ENCODE measurements around the gene ARF1.

Gene ARF1

DNA sequence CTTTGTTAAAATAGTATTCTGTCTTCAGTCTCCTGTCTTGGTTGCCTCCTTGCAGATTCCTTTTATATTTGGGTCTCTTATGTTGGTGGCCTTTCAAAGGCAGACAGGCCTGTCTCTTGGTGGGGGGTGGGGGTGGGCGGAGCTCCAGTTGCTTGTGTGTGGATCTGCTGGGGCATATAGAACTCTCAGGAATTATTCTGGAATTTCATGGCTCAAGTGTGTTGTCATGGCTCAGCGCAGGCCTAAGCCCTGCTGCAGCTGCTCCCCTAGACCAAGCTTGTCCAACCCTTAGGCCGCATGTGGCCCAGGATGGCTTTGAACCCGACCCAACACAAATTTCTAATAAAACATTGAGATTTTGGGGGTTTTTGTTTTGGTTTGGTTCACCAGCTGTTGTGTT lies 12.7 kb downstream of the ARF1 start:
- TF ChIP-seq, protein P1, sequence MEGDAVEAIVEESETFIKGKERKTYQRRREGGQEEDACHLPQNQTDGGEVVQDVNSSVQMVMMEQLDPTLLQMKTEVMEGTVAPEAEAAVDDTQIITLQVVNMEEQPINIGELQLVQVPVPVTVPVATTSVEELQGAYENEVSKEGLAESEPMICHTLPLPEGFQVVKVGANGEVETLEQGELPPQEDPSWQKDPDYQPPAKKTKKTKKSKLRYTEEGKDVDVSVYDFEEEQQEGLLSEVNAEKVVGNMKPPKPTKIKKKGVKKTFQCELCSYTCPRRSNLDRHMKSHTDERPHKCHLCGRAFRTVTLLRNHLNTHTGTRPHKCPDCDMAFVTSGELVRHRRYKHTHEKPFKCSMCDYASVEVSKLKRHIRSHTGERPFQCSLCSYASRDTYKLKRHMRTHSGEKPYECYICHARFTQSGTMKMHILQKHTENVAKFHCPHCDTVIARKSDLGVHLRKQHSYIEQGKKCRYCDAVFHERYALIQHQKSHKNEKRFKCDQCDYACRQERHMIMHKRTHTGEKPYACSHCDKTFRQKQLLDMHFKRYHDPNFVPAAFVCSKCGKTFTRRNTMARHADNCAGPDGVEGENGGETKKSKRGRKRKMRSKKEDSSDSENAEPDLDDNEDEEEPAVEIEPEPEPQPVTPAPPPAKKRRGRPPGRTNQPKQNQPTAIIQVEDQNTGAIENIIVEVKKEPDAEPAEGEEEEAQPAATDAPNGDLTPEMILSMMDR (conservative IDR thresholded peaks at IDR 0.05; ENCODE audit: low read depth, low read length) = no peak
- DNase-seq (ENCODE audit: low read depth) = no peak
- H3K4me3 ChIP-seq (ENCODE audit: low read length) = no peak overlapping the region

DNA sequence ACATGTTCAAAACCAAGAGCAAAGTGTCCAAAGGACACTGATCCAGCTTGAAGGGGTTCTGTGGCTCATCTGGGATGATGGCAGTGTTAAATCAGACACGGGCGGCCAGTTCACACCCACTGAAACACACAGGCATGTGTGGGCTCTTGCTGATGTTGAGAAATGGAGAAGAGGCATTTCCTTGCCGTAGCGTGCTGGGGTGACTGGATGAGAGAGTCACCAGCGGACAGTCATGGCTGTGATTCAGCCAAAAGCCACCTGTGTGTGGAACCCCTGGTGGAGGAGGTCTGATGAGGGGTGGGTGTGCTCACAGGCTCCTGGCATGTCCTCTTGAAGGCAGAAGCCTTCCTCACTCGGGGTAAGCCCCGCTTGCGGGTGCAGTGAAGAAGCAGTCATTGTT lies 13.4 kb downstream of the ARF1 start:
- DNase-seq (ENCODE audit: low read depth) = no peak
- H3K4me3 ChIP-seq (ENCODE audit: low read length) = no peak overlapping the region
- TF ChIP-seq, protein P1 (conservative IDR thresholded peaks at IDR 0.05; ENCODE audit: low read depth, low read length) = no peak

- TF ChIP-seq, protein P1 (conservative IDR thresholded peaks at IDR 0.05; ENCODE audit: low read depth, low read length) = no peak
- DNase-seq (ENCODE audit: low read depth) = no peak
- no peak overlapping the region for H3K4me3 ChIP-seq (ENCODE audit: low read length)
Observed at GRCh38 chr1:228096416-228097332, 14.2 kb downstream of the ARF1 start.

DNA sequence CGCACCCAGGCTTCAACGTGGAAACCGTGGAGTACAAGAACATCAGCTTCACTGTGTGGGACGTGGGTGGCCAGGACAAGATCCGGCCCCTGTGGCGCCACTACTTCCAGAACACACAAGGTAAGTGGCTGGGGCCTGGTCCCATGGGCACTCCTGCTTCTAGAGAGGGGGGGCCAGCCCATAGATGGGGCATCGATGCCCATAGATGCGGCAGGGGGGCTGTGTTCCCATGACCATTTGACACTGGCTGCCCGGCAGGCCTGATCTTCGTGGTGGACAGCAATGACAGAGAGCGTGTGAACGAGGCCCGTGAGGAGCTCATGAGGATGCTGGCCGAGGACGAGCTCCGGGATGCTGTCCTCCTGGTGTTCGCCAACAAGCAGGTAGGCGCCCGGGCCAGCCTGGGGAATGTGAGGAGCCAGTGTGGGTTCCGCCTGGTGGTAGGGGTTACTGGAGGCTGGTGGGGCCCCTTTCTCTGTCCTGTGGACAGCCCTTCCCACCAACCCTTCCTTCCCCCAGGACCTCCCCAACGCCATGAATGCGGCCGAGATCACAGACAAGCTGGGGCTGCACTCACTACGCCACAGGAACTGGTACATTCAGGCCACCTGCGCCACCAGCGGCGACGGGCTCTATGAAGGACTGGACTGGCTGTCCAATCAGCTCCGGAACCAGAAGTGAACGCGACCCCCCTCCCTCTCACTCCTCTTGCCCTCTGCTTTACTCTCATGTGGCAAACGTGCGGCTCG lies 15.0 kb downstream of the ARF1 start:
- TF ChIP-seq, protein P1 (conservative IDR thresholded peaks at IDR 0.05; ENCODE audit: low read depth, low read length) = no peak
- DNase-seq (ENCODE audit: low read depth) = no peak
- no peak overlapping the region for H3K4me3 ChIP-seq (ENCODE audit: low read length)

DNA sequence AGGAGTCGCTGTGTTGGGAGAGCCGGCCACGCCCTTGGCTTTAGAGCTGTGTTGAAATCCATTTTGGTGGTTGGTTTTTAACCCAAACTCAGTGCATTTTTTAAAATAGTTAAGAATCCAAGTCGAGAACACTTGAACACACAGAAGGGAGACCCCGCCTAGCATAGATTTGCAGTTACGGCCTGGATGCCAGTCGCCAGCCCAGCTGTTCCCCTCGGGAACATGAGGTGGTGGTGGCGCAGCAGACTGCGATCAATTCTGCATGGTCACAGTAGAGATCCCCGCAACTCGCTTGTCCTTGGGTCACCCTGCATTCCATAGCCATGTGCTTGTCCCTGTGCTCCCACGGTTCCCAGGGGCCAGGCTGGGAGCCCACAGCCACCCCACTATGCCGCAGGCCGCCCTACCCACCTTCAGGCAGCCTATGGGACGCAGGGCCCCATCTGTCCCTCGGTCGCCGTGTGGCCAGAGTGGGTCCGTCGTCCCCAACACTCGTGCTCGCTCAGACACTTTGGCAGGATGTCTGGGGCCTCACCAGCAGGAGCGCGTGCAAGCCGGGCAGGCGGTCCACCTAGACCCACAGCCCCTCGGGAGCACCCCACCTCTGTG lies 15.9 kb downstream of the ARF1 start:
- DNase-seq (ENCODE audit: low read depth) = no peak
- no peak overlapping the region for H3K4me3 ChIP-seq (ENCODE audit: low read length)
- TF ChIP-seq, protein P1 (conservative IDR thresholded peaks at IDR 0.05; ENCODE audit: low read depth, low read length) = no peak

GRCh38 chr1:228099331-228099732 lies 16.8 kb downstream of the ARF1 start:
- TF ChIP-seq, protein P1 (conservative IDR thresholded peaks at IDR 0.05; ENCODE audit: low read depth, low read length) = no peak
- DNase-seq (ENCODE audit: low read depth) = no peak
- no peak overlapping the region for H3K4me3 ChIP-seq (ENCODE audit: low read length)
